K562 (cell line): ENCODE data around the gene ZNF565. TPM values are rescaled to one million over a fixed set of nuclear protein-coding genes. Genes with fewer than 3 reads are reported as not detected.

ENCODE experiments used
- CHCHD3 ChIP-seq: fragments of 250-450 bp; sonication (Bioruptor Pico); IDR thresholded peaks from 2 replicates; pipeline ENCODE4 v2.1.2; 2022; ENCODE audit warnings: mild to moderate bottlenecking
- FOXK2 ChIP-seq, 2 experiments: fragments of 450-650 bp; IDR thresholded peaks in 1 of 2; conservative IDR thresholded peaks in 1 of 2; 2 replicates each; pipeline ENCODE4 v1.6.1; 2016; ENCODE audit warnings: low read depth in 2 of 2, mild to moderate bottlenecking in 1 of 2
- HDAC2 ChIP-seq: fragments of 450-650 bp; IDR thresholded peaks from 2 replicates; pipeline ENCODE4 v1.6.1; 2016; ENCODE audit warnings: mild to moderate bottlenecking
- HMG20B ChIP-seq: fragments of 250-450 bp; sonication (Bioruptor Pico); IDR thresholded peaks from 2 replicates; pipeline ENCODE4 v1.5.0; 2021; ENCODE audit warnings: mild to moderate bottlenecking
- KDM1A ChIP-seq, 2 experiments: fragments of 450-650 bp; IDR thresholded peaks; 2 replicates each; pipeline ENCODE4 v1.6.1; 2016; ENCODE audit warnings: mild to moderate bottlenecking in 2 of 2
- KLF13 ChIP-seq: fragments of 450-650 bp; IDR thresholded peaks from 2 replicates; pipeline ENCODE4 v1.6.1; 2016; ENCODE audit warnings: missing genetic modification characterization, low read depth, mild to moderate bottlenecking, missing compliant biosample characterization, moderate library complexity, borderline replicate concordance
- L3MBTL2 ChIP-seq: fragments of 450-650 bp; IDR thresholded peaks from 2 replicates; pipeline ENCODE4 v1.6.1; 2016; ENCODE audit warnings: mild to moderate bottlenecking, moderate library complexity
- LCOR ChIP-seq: sonication (generic); formaldehyde crosslinking; IDR thresholded peaks from 2 replicates; pipeline ENCODE4 v1.8.0; 2022; ENCODE audit warnings: mild to moderate bottlenecking, missing genetic modification reagents
- MIER1 ChIP-seq: fragments of 450-650 bp; IDR thresholded peaks from 2 replicates; pipeline ENCODE4 v1.6.1; 2016; ENCODE audit warnings: antibody characterized with exemption, mild to moderate bottlenecking, low read depth
- MYC ChIP-seq, 2 experiments: fragments of 250-450 bp in 1 of 2; sonication (Bioruptor Pico) in 1 of 2; IDR thresholded peaks; 2 replicates each; pipeline versions ENCODE4 v1.5.1 to v1.6.1; 2012 to 2021; ENCODE audit warnings: low read depth in 2 of 2, borderline replicate concordance in 1 of 2, improper control_type of control experiment in 1 of 2, low read length in 1 of 2, mild to moderate bottlenecking in 1 of 2, moderate library complexity in 1 of 2
- NCOA6 ChIP-seq: fragments of 450-650 bp; IDR thresholded peaks from 2 replicates; pipeline ENCODE4 v1.6.1; 2017; ENCODE audit warnings: mild to moderate bottlenecking
- SFPQ ChIP-seq: fragments of 200-400 bp; formaldehyde crosslinking; IDR thresholded peaks from 2 replicates; pipeline ENCODE4 v1.6.1; 2017; ENCODE audit warnings: mild to moderate bottlenecking, low read depth, low read length, moderate library complexity
- SUPT5H ChIP-seq: fragments of 450-650 bp; IDR thresholded peaks from 2 replicates; pipeline ENCODE4 v1.6.1; 2016
- TAF7 ChIP-seq: fragments of 450-650 bp; IDR thresholded peaks from 2 replicates; pipeline ENCODE4 v1.6.1; 2016; ENCODE audit warnings: missing genetic modification characterization, missing compliant biosample characterization
- TFAP4 ChIP-seq: sonication (generic); formaldehyde crosslinking; IDR thresholded peaks from 2 replicates; pipeline ENCODE4 v1.8.0; 2022; ENCODE audit warnings: missing genetic modification reagents, mild to moderate bottlenecking, moderate library complexity, borderline replicate concordance
- TRIM24 ChIP-seq, 2 experiments: fragments of 450-650 bp; IDR thresholded peaks; 2 replicates each; pipeline ENCODE4 v1.6.1; 2016
- YY1 ChIP-seq, 3 experiments: IDR thresholded peaks; 2 replicates each; pipeline ENCODE4 v1.6.1; 2011; ENCODE audit warnings: low read length in 2 of 3, mild to moderate bottlenecking in 2 of 3, moderate library complexity in 2 of 3, borderline replicate concordance in 1 of 3, control low read depth in 1 of 3, low read depth in 1 of 3; ENCODE audit not compliant: insufficient read depth in 3 of 3, insufficient replicate concordance in 2 of 3, control insufficient read depth in 1 of 3, insufficient read length in 1 of 3; ENCODE audit errors: extremely low read depth in 1 of 3
- ZFP91 ChIP-seq: sonication (generic); formaldehyde crosslinking; IDR thresholded peaks from 2 replicates; pipeline ENCODE4 v1.8.0; 2022; ENCODE audit warnings: mild to moderate bottlenecking, missing genetic modification reagents
- ZFX ChIP-seq: sonication (generic); formaldehyde crosslinking; IDR thresholded peaks from 2 replicates; pipeline ENCODE4 v1.8.0; 2022; ENCODE audit warnings: mild to moderate bottlenecking, missing genetic modification reagents, moderate library complexity
- ZNF277 ChIP-seq: fragments of 250-450 bp; sonication (Bioruptor Pico); IDR thresholded peaks from 2 replicates; pipeline ENCODE4 v1.8.0; 2022; ENCODE audit warnings: inconsistent platforms, mild to moderate bottlenecking, moderate library complexity, borderline replicate concordance
- polyA plus RNA-seq, 8 experiments: library from polyadenylated mRNA; depleted of rRNA in 4 of 8; stranded (reverse) in 5 of 8; unstranded in 3 of 8; fragments of >200 nt; fragmentation: Nextera tagmentation in 2 of 8; fragmentation: Illumina TruSeq in 1 of 8; extraction: Ambion mirVana in 2 of 8; extraction: Trizol in 1 of 8; gene quantifications; 2 replicates each; pipeline versions ENCODE4 v1.2.1 to v1.2.3, GENCODE V29; 2011 to 2014; ENCODE audit warnings: inconsistent platforms in 1 of 8, missing spikeins in 1 of 8
- total RNA-seq, 7 experiments: library from RNA; depleted of rRNA in 6 of 7; stranded (reverse); fragments of >200 nt in 6 of 7; fragmentation: Illumina TruSeq in 2 of 7; extraction: Trizol in 2 of 7; gene quantifications; 2 replicates each; pipeline versions ENCODE4 v1.2.1 to v1.2.3, GENCODE V29; 2011 to 2021; ENCODE audit warnings: low replicate concordance in 1 of 7

The ZNF565 gene
- total and polyA plus RNA-seq, 9 of the 15 experiments (the other 6 are each of a cell fraction or from before 2014, with no cell fraction given) = 1.3 to 3.2 (median 2.6) TPM

GRCh38 chr19:36214386-36215275 lies at the start of gene ZNF565, which contains the start of gene ZNF146 (continued):
- TF ChIP-seq ZFP91 (CRISPR knock-in tag) (0 out of 2 replicates have a peak, but pooled peaks have one; percentile 26), YY1 (IDR thresholded peaks at IDR 0.05; ENCODE audit: borderline replicate concordance in 1 of 3, control insufficient read depth in 1 of 3, extremely low read depth in 1 of 3, insufficient read depth in 3 of 3, insufficient read length in 1 of 3, insufficient replicate concordance in 2 of 3, low read depth in 1 of 3, low read length in 2 of 3) (peak in 2 of 3 experiments; percentile 75 to 86), FOXK2 (conservative IDR thresholded peaks at IDR 0.05 in 1 of 2, IDR thresholded peaks at IDR 0.05 in 1 of 2; ENCODE audit: low read depth in 2 of 2) (peak; percentile 70 to 78; a peak in 3 of 4 replicates), L3MBTL2 (peak; percentile 80), NCOA6 (peak; percentile 95), ZFX (CRISPR knock-in tag) (peak; percentile 99), CHCHD3 (CRISPR knock-in tag) (peak; percentile 64; the same call in 1 of the 2 replicates), HDAC2 (peak; percentile 82), KDM1A (IDR thresholded peaks at IDR 0.05) (no peak), KLF13 (tag) (no peak), TFAP4 (CRISPR knock-in tag) (peak; percentile 80; the same call in 1 of the 2 replicates), SFPQ (no peak), LCOR (CRISPR knock-in tag) (peak; percentile 90), TAF7 (tag) (peak; percentile 90; the same call in 1 of the 2 replicates), HMG20B (CRISPR knock-in tag) (no peak), SUPT5H (peak; percentile 95), ZNF277 (CRISPR knock-in tag) (no peak), TRIM24 (IDR thresholded peaks at IDR 0.05) (0 out of 4 replicates have a peak, but pooled peaks of 1 of the 2 experiments have one; percentile 6), MYC (IDR thresholded peaks at IDR 0.05; ENCODE audit: low read depth, low read length) (peak; percentile 99), MYC (CRISPR knock-in tag; IDR thresholded peaks at IDR 0.05; ENCODE audit: borderline replicate concordance, low read depth) (peak; percentile 95; the same call in 1 of the 2 replicates), MIER1 (0 out of 2 replicates have a peak, but pooled peaks have one; percentile 61)
